Mesendoderm (in vitro differentiated cells): Measurements from ENCODE around the gene TCERG1L.

Source experiments
- DNase-seq: peaks from one replicate; pipeline ENCODE4 v3.0.0; 2013
- H2AK5ac ChIP-seq: 2 replicates; pipeline ENCODE4 v1.6.1; 2013; ENCODE audit warnings: low read length, inconsistent platforms
- H2BK120ac ChIP-seq: 2 replicates; pipeline ENCODE4 v1.6.1; 2013; ENCODE audit warnings: low read depth, mild to moderate bottlenecking, low read length, moderate library complexity, mixed read lengths
- H2BK15ac ChIP-seq: replicated peaks from 2 replicates; pipeline ENCODE4 v1.6.1; 2013; ENCODE audit warnings: low read depth, mild to moderate bottlenecking, moderate library complexity
- H2BK5ac ChIP-seq: 2 replicates; pipeline ENCODE4 v1.6.1; 2013; ENCODE audit warnings: low read length, inconsistent platforms
- H3K18ac ChIP-seq: 2 replicates; pipeline ENCODE4 v1.6.1; 2013; ENCODE audit warnings: mild to moderate bottlenecking, low read length, mixed read lengths
- H3K23ac ChIP-seq: one replicate; pipeline ENCODE4 v1.6.1; 2013; ENCODE audit warnings: low read length
- H3K27ac ChIP-seq: 2 replicates; pipeline ENCODE4 v1.5.1; 2013; ENCODE audit warnings: low read depth, mild to moderate bottlenecking, inconsistent platforms, low read length, moderate library complexity
- H3K27me3 ChIP-seq: 2 replicates; pipeline ENCODE4 v1.6.1; 2013; ENCODE audit warnings: low read length, control low read depth, mild to moderate bottlenecking, inconsistent platforms; ENCODE audit not compliant: insufficient read depth, poor library complexity
- H3K36me3 ChIP-seq: 2 replicates; pipeline ENCODE4 v1.6.1; 2013; ENCODE audit warnings: low read length, inconsistent platforms; ENCODE audit not compliant: control insufficient read depth, insufficient read depth
- H3K4ac ChIP-seq: one replicate; pipeline ENCODE4 v1.6.1; 2013; ENCODE audit warnings: low read depth, mild to moderate bottlenecking, low read length, moderate library complexity
- H3K4me1 ChIP-seq: 2 replicates; pipeline ENCODE4 v1.6.1; 2013; ENCODE audit warnings: low read depth, low read length, inconsistent platforms; ENCODE audit not compliant: control insufficient read depth
- H3K4me2 ChIP-seq: 2 replicates; pipeline ENCODE4 v1.6.1; 2013; ENCODE audit warnings: low read length
- H3K4me3 ChIP-seq: 2 replicates; pipeline ENCODE4 v1.5.1; 2013; ENCODE audit warnings: mild to moderate bottlenecking, low read length
- H3K56ac ChIP-seq: one replicate; pipeline ENCODE4 v1.6.1; 2013; ENCODE audit warnings: low read length
- H3K79me1 ChIP-seq: 2 replicates; pipeline ENCODE4 v1.6.1; 2013; ENCODE audit warnings: low read length, inconsistent platforms
- H3K79me2 ChIP-seq: 2 replicates; pipeline ENCODE4 v1.6.1; 2013; ENCODE audit warnings: mild to moderate bottlenecking, low read length; ENCODE audit not compliant: control insufficient read depth, insufficient read depth
- H3K9ac ChIP-seq: 2 replicates; pipeline ENCODE4 v1.6.1; 2013; ENCODE audit warnings: low read length, inconsistent platforms
- H4K5ac ChIP-seq: one replicate; pipeline ENCODE4 v1.6.1; 2013; ENCODE audit warnings: low read length
- H4K8ac ChIP-seq: one replicate; pipeline ENCODE4 v1.6.1; 2013; ENCODE audit warnings: low read depth, mild to moderate bottlenecking, control low read depth, low read length, moderate library complexity
- whole genome bisulfite sequencing: extraction: QIAGEN DNeasy Blood & Tissue Kit; methylation state at CpG from one replicate; pipeline ENCODE4 v1.1.7; 2013; ENCODE audit warnings: low lambda C conversion rate, missing lambda C conversion rate; ENCODE audit not compliant: insufficient coverage; ENCODE audit errors: extremely low coverage; 5-methylcytosine and 5-hydroxymethylcytosine counted together

The TCERG1L gene

DNA sequence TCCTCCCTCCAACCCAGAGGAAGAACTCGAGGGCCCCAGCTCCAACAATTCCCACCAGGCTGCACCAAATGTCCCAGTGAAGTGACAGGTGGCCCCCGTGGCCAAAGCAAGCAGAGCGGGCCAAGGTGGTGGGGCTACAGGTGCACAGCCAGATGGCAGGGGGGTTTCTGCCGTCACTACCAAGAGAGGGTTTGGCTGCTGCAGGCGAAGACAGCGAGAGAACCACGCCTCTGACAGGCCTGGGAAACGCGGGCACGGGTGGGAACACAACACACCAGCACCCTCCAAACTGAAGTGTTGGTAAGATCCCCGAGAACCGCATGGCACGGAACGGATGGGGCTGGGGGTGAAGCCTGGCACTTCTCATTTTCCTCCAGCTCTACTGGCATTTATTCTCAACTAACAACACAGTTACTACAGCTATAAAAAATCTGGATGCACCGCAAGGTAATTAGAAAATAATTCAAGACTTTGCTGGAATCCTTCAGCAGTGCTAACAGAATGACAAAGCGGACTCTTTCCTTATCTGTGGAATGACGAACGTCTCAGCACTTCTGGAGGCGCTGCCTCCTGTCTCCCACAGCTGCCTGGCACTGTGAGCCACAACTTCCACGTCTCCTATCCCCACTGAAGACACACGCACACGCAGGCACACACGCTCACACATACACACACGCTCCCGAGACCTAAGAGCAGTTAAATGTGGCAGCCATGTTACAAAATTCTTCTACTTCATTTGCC is 167.9 kb downstream of the TCERG1L start:
- Histone ChIP-seq H3K27me3 (no peaks in the 10 kb centered on the region), H3K79me2 (no peaks in the 10 kb centered on the region), H3K4me1 (no peaks in the 10 kb centered on the region), H3K4ac (no peak overlapping the region), H3K4me2 (no peak overlapping the region), H2BK120ac (no peak overlapping the region), H4K5ac (no peak overlapping the region), H3K4me3 (no peak overlapping the region), H3K79me1 (no peaks in the 10 kb centered on the region), H2AK5ac (no peak overlapping the region), H3K27ac (no peak overlapping the region), H3K56ac (no peak overlapping the region), H2BK15ac (no peak overlapping the region), H3K36me3 (no peaks in the 10 kb centered on the region), H2BK5ac (no peak overlapping the region), H3K9ac (no peak overlapping the region), H3K23ac (no peak overlapping the region), H3K18ac (no peak overlapping the region), H4K8ac (no peak overlapping the region)
- WGBS: no CpG with 5 or more reads among the region's 25 CpGs
- no peak for DNase-seq

DNA sequence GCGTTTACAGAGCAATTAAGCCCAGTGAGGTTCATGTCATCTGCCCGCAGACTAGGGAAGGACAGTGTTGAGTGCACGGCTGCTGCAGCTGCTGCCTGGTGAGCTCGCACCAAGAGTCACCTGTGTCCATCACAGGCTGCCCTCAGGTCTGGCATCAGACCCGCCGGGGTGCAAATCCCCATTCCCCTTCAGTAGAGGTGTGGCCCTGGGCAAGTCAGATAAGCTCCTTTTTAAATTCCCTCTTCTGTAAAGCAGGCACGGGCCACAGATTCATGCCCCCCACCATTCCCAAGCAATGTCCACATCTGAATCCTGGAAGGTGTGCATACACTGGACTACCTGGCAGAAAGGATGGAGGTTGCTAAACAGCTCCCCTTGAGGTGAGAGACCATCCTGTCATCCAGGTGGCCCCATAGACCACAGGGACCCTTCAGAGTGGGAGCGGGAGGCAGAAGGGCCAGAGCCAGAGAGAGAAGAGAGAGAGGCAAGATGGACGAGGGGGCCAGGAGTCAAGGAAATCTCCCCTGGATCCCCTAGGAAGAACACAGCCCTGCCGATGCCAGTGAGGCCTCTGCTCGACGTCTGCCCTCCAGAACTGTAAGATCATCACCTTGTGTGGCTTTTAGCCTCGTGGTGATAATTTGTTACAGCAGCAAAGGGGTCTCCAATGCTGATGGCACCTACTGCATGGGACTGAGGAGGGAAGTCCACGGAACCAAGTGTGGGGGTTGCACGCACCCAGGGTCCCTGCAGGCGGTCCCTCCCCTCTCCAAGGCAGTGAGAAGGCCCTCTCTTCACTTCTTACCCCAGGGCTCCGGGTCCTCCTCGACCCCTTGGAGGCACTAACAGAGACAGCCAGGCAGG is 168.8 kb downstream of the TCERG1L start:
- H3K27ac ChIP-seq: no peak overlapping the region
- H4K5ac ChIP-seq: no peak overlapping the region
- no peak overlapping the region for H3K4ac ChIP-seq
- H2BK5ac ChIP-seq: no peak overlapping the region
- H3K9ac ChIP-seq: no peak overlapping the region
- no peaks in the 10 kb centered on the region for H3K79me2 ChIP-seq
- no peak overlapping the region for H3K56ac ChIP-seq
- no peak overlapping the region for H2BK15ac ChIP-seq
- H3K4me2 ChIP-seq: no peak overlapping the region
- no peak overlapping the region for H3K23ac ChIP-seq
- no peak overlapping the region for H3K18ac ChIP-seq
- no peaks in the 10 kb centered on the region for H3K79me1 ChIP-seq
- no peak overlapping the region for H2AK5ac ChIP-seq
- no peaks in the 10 kb centered on the region for H3K36me3 ChIP-seq
- no peak overlapping the region for H4K8ac ChIP-seq
- H3K4me3 ChIP-seq: no peak overlapping the region
- no CpG with 5 or more reads among the region's 18 CpGs for WGBS
- H3K4me1 ChIP-seq: no peaks in the 10 kb centered on the region
- peak; percentile 16 for DNase-seq
- H3K27me3 ChIP-seq: no peaks in the 10 kb centered on the region
- no peak overlapping the region for H2BK120ac ChIP-seq

DNA sequence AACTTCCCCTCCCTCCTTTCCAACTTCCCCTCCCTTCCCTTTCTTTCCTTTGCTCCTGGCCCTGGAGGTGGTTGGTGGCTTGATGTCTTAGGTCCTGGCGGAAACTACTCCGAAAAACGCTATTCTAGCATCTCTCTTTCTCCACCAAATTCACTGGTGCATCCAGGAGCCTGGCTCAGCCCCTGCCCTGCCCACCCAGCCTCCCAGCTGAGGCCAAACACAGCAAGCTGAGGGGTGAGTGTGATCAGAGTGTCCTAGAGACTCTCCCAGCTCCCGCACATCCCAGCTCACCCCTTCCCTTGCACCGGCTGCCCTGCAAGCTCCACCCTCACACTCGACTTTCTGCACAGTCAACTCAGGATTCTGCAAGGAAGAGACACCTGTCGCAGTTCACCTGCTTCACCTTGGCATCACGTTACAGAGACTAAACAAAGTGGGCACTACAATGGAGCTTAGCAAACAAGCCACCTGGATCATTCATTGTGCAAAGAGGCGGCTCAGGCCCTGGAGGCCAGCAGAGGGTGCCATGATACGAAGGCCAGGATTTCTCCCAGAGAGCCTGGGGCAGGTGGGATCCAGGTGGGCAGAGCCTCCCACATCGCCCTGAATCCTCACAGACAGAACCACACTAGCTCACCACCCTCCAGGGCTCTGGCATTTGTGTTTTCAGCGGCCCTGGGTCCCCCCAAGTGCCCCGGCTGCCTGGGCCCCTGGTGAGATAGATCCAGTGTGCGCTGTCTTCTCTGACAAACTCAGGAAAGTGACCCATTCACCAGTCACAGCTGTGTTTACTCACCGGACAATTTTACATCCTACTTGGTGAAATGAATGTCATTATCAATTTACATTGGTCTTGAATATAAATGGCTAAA is 169.6 kb downstream of the TCERG1L start:
- Histone ChIP-seq H3K56ac (no peak overlapping the region), H3K36me3 (no peaks in the 10 kb centered on the region), H3K79me1 (no peaks in the 10 kb centered on the region), H3K4me3 (no peak overlapping the region), H4K5ac (no peak overlapping the region), H3K4me1 (no peaks in the 10 kb centered on the region), H3K4me2 (no peak overlapping the region), H3K23ac (no peak overlapping the region), H3K9ac (no peak overlapping the region), H2BK5ac (no peak overlapping the region), H3K79me2 (no peaks in the 10 kb centered on the region), H3K27me3 (no peaks in the 10 kb centered on the region), H2AK5ac (no peak overlapping the region), H3K4ac (no peak overlapping the region), H4K8ac (no peak overlapping the region), H3K18ac (no peak overlapping the region), H2BK15ac (no peak overlapping the region), H2BK120ac (no peak overlapping the region), H3K27ac (no peak overlapping the region)
- no CpG with 5 or more reads among the region's 15 CpGs for WGBS
- no peak for DNase-seq

GRCh38 chr10:131141207-131141606 is 170.3 kb downstream of the TCERG1L start:
- WGBS: no CpG with 5 or more reads among the region's 7 CpGs
- Histone ChIP-seq H3K9ac (no peak overlapping the region), H3K4me3 (no peak overlapping the region), H3K36me3 (no peaks in the 10 kb centered on the region), H3K79me2 (no peaks in the 10 kb centered on the region), H3K79me1 (no peaks in the 10 kb centered on the region), H3K23ac (no peak overlapping the region), H3K4me1 (no peaks in the 10 kb centered on the region), H2BK120ac (no peak overlapping the region), H3K4me2 (no peak overlapping the region), H3K27me3 (no peaks in the 10 kb centered on the region), H3K4ac (no peak overlapping the region), H4K8ac (no peak overlapping the region), H3K56ac (no peak overlapping the region), H4K5ac (no peak overlapping the region), H3K18ac (no peak overlapping the region), H2BK15ac (no peak overlapping the region), H2BK5ac (no peak overlapping the region), H2AK5ac (no peak overlapping the region), H3K27ac (no peak overlapping the region)
- no peak for DNase-seq

GRCh38 chr10:131140606-131141005 is 170.9 kb downstream of the TCERG1L start:
- Histone ChIP-seq H4K5ac (no peak overlapping the region), H3K27me3 (no peaks in the 10 kb centered on the region), H3K79me2 (no peaks in the 10 kb centered on the region), H3K4ac (no peak overlapping the region), H3K18ac (no peak overlapping the region), H3K4me3 (no peak overlapping the region), H3K9ac (no peak overlapping the region), H2BK5ac (no peak overlapping the region), H2BK15ac (no peak overlapping the region), H3K56ac (no peak overlapping the region), H3K79me1 (no peaks in the 10 kb centered on the region), H3K4me2 (no peak overlapping the region), H3K36me3 (no peaks in the 10 kb centered on the region), H4K8ac (no peak overlapping the region), H3K4me1 (no peaks in the 10 kb centered on the region), H3K23ac (no peak overlapping the region), H3K27ac (no peak overlapping the region), H2BK120ac (no peak overlapping the region), H2AK5ac (no peak overlapping the region)
- DNase-seq: no peak
- WGBS: no CpG with 5 or more reads among the region's 9 CpGs
